ENCODE results near the gene MAFB.

GRCh38 chr20:40685349-40685748 is 3.7 kb downstream of the MAFB start:
- TF ChIP-seq YY1 (IDR thresholded peaks at IDR 0.05; ENCODE audit: insufficient read depth, insufficient read length), result no peak
- no peak for TF ChIP-seq SUZ12 (IDR thresholded peaks at IDR 0.05; ENCODE audit: extremely low read depth, insufficient read depth, insufficient read length)

Measured in NT2/D1 (cell line).